GM12878 (cell line): Measurements from ENCODE around the gene PMIS2. TPM values are rescaled to one million over a fixed set of nuclear protein-coding genes. Genes with fewer than 3 reads are reported as not detected.

Source experiments
- CREB1 ChIP-seq: IDR thresholded peaks from 2 replicates; pipeline ENCODE4 v1.6.1; 2012; ENCODE audit warnings: low read depth, mild to moderate bottlenecking, inconsistent platforms
- EP300 ChIP-seq, 2 experiments: fragments of 150-350 bp in 1 of 2; IDR thresholded peaks; 2 replicates each; pipeline ENCODE4 v1.6.1; 2011 to 2012; ENCODE audit warnings: low read depth in 2 of 2, low read length in 2 of 2, borderline replicate concordance in 1 of 2, improper control_type of control experiment in 1 of 2, inconsistent platforms in 1 of 2; ENCODE audit not compliant: control insufficient read depth in 1 of 2
- IRF4 ChIP-seq: IDR thresholded peaks from 2 replicates; pipeline ENCODE4 v1.6.1; 2011; ENCODE audit warnings: low read depth, low read length
- JUND ChIP-seq: IDR thresholded peaks from 2 replicates; pipeline ENCODE4 v1.6.1; 2012; ENCODE audit warnings: low read depth, mild to moderate bottlenecking, low read length, improper control_type of control experiment, moderate library complexity
- KLF5 ChIP-seq: fragments of 450-650 bp; IDR thresholded peaks from 2 replicates; pipeline ENCODE4 v1.6.1; 2014; ENCODE audit warnings: mild to moderate bottlenecking; ENCODE audit not compliant: partially characterized antibody
- LARP7 ChIP-seq: fragments of 450-650 bp; IDR thresholded peaks from 2 replicates; pipeline ENCODE4 v1.6.1; 2017; ENCODE audit warnings: mild to moderate bottlenecking
- MTA3 ChIP-seq: IDR thresholded peaks from 2 replicates; pipeline ENCODE4 v1.6.1; 2012; ENCODE audit warnings: low read length, inconsistent platforms, borderline replicate concordance
- NFXL1 ChIP-seq: fragments of 450-650 bp; IDR thresholded peaks from 2 replicates; pipeline ENCODE4 v1.6.1; 2017; ENCODE audit warnings: antibody characterized with exemption, mild to moderate bottlenecking, borderline replicate concordance
- NR2F1 ChIP-seq: fragments of 450-650 bp; conservative IDR thresholded peaks from 2 replicates; pipeline ENCODE4 v1.6.1; 2017; ENCODE audit warnings: mild to moderate bottlenecking
- PML ChIP-seq: IDR thresholded peaks from 2 replicates; pipeline ENCODE4 v1.6.1; 2012; ENCODE audit warnings: low read length, inconsistent platforms
- POU2F2 ChIP-seq: IDR thresholded peaks from 3 replicates; pipeline ENCODE4 v1.6.1; 2011; ENCODE audit warnings: low read depth, mild to moderate bottlenecking, low read length, borderline replicate concordance
- RCOR1 ChIP-seq: conservative IDR thresholded peaks from 2 replicates; pipeline ENCODE4 v1.6.1; 2012; ENCODE audit warnings: low read depth, low read length, improper control_type of control experiment
- RELB ChIP-seq: fragments of 450-650 bp; IDR thresholded peaks from 2 replicates; pipeline ENCODE4 v1.6.1; 2017; ENCODE audit warnings: low read depth, mild to moderate bottlenecking, moderate library complexity
- SIN3A ChIP-seq: IDR thresholded peaks from 2 replicates; pipeline ENCODE4 v1.6.1; 2012; ENCODE audit warnings: low read depth, low read length, improper control_type of control experiment
- SIX5 ChIP-seq: IDR thresholded peaks from 2 replicates; pipeline ENCODE4 v1.6.1; 2011; ENCODE audit warnings: mild to moderate bottlenecking, low read depth, low read length, moderate library complexity; ENCODE audit not compliant: severe bottlenecking
- SMARCA5 ChIP-seq: fragments of 450-650 bp; IDR thresholded peaks from 2 replicates; pipeline ENCODE4 v1.6.1; 2017; ENCODE audit warnings: mild to moderate bottlenecking
- TAF1 ChIP-seq: IDR thresholded peaks from 2 replicates; pipeline ENCODE4 v1.6.1; 2011; ENCODE audit warnings: mild to moderate bottlenecking, low read depth, low read length, borderline replicate concordance
- TCF7 ChIP-seq: IDR thresholded peaks from 2 replicates; pipeline ENCODE4 v1.6.1; 2014; ENCODE audit warnings: antibody characterized with exemption, borderline replicate concordance
- WRNIP1 ChIP-seq: IDR thresholded peaks from 2 replicates; pipeline ENCODE4 v1.6.1; 2011; ENCODE audit warnings: low read depth, low read length, improper control_type of control experiment, borderline replicate concordance
- YY1 ChIP-seq: IDR thresholded peaks from 2 replicates; pipeline ENCODE4 v1.6.1; 2011; ENCODE audit warnings: low read depth, mild to moderate bottlenecking, low read length
- ZBED1 ChIP-seq: IDR thresholded peaks from 2 replicates; pipeline ENCODE4 v1.6.1; 2016; ENCODE audit warnings: borderline replicate concordance
- ZBTB4 ChIP-seq: fragments of 450-650 bp; formaldehyde crosslinking; IDR thresholded peaks from 2 replicates; pipeline ENCODE4 v1.4.0; 2022; ENCODE audit warnings: mild to moderate bottlenecking, moderate library complexity
- ZNF274 ChIP-seq: IDR thresholded peaks from one replicate; pipeline ENCODE4 v1.8.0; 2011; ENCODE audit not compliant: insufficient read length, insufficient read depth
- polyA plus RNA-seq, 11 experiments: library from polyadenylated mRNA; depleted of rRNA in 4 of 11; unstranded in 6 of 11; stranded (reverse) in 5 of 11; fragments of >200 nt; fragmentation: Nextera tagmentation in 4 of 11; fragmentation: Illumina TruSeq in 1 of 11; extraction: Ambion mirVana in 4 of 11; extraction: Trizol in 1 of 11; gene quantifications; 1 replicate in 1 of 11; 2 replicates in 10 of 11; pipeline versions ENCODE4 v1.2.1 to v1.2.3, GENCODE V29; 2011 to 2016; ENCODE audit warnings: inconsistent platforms in 2 of 11, missing spikeins in 2 of 11, low read depth in 1 of 11
- total RNA-seq, 4 experiments: library from RNA; depleted of rRNA in 3 of 4; stranded (reverse); fragments of >200 nt in 3 of 4; fragmentation: Illumina TruSeq in 1 of 4; extraction: Trizol in 1 of 4; gene quantifications; 2 replicates each; pipeline versions ENCODE4 v1.2.1 to v1.2.3, GENCODE V29; 2013 to 2021

The PMIS2 gene
- total and polyA plus RNA-seq, 10 of the 15 experiments (the other 5 are each of a cell fraction or from before 2014, with no cell fraction given): not detected

- peak; percentile 88 for TF ChIP-seq ZBTB4 (CRISPR knock-in tag)
- peak; percentile 97 for TF ChIP-seq JUND
- TF ChIP-seq IRF4: no peak
- TF ChIP-seq POU2F2: peak; percentile 67; the same call in 2 of the 3 replicates
- peak; percentile 75 for TF ChIP-seq SIN3A
- TF ChIP-seq YY1: peak; percentile 89
- TF ChIP-seq ZNF274: no peak
- TF ChIP-seq RELB: peak; percentile 69; the same call in 1 of the 2 replicates
- TF ChIP-seq MTA3: no peak
- TF ChIP-seq PML: peak; percentile 69; the same call in 1 of the 2 replicates
- no peak for TF ChIP-seq ZBED1
- TF ChIP-seq SIX5: peak; percentile 37
- TF ChIP-seq WRNIP1: no peak
- peak; percentile 63; the same call in 1 of the 2 replicates for TF ChIP-seq TAF1
- TF ChIP-seq NFXL1: no peak
- peak; percentile 100 for TF ChIP-seq CREB1
- TF ChIP-seq SMARCA5: no peak
- TF ChIP-seq NR2F1: peak; percentile 40; the same call in 1 of the 2 replicates
- peak; percentile 53 for TF ChIP-seq KLF5
- TF ChIP-seq LARP7: peak; percentile 78
- TF ChIP-seq EP300 (IDR thresholded peaks at IDR 0.05; ENCODE audit: borderline replicate concordance in 1 of 2, control insufficient read depth in 1 of 2, low read depth in 2 of 2, low read length in 2 of 2): peak in 1 of 2 experiments; percentile 57; a peak in 1 of 4 replicates
- TF ChIP-seq RCOR1: no peak
- no peak for TF ChIP-seq TCF7
These were observed 26.8 kb downstream of the PMIS2 start, which contains the start of gene HAUS5 (continued) for GRCh38 chr19:35612559-35613321.
